GM18517 (cell line): Measurements from ENCODE around the gene S100A10.

Source experiments
- ATAC-seq: cut with Tn5 transposase; IDR thresholded peaks from one replicate; pipeline ENCODE4 v1.9.1; 2021; ENCODE audit warnings: mild to moderate bottlenecking, moderate library complexity; ENCODE audit not compliant: unreplicated experiment

Gene S100A10

DNA sequence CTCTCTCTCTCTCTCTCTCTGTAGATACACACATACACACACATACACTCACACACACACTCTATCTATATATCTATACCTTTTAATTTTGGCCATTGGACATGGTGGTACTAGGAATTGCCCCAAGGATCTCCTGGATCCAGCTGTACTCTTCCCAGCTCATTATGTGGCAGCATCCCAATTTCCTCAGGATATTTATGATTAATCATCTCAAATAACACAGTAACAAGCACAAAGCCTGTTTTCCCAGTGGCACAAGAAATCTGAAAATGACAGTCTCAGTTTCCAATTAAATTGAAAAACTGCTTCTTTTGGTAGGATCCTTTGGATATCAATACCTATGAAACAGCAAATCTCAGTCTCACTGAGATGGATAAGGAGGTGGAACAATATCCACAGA, 27.6 kb downstream of the S100A10 start:
- no peak for ATAC-seq

DNA sequence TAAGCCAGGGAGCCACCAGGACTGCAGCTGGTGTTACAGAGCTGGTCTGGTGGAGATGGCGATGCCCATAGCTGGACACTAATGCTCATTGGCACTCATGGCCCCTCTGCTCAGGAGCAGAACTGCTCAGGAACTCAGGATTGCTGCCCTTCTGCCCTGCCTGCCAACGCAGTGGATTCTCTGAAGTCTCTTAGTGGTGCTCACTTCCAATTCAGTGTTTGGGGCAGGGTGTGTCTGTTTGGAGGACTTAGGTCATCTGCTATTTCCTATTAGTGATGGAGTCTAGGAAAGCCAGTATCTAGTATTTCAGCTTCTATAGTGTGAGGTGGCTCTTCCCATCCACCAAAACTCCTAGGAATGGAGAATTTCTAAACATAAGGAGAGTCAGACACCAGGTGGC, 29.1 kb downstream of the S100A10 start:
- ATAC-seq: no peak

DNA sequence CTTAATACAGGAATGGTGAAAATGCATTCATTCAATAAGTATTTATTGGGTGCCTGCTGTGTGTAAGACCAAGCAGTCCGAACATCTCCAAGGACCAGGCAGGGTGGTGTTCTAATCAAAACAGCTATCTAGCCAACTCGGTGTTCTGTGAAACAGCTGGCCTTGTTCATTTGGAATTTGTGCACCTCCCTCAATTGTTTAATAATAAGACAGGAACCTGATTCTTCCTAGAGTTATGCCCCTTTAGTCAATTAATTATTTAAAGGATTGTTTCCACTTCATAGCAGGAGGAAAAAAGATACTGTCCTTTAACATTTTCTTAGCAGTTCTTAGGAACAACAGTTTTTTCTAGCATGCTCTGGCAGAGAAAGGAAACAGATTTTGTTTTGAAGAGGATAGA, 30.4 kb downstream of the S100A10 start:
- ATAC-seq: no peak

DNA sequence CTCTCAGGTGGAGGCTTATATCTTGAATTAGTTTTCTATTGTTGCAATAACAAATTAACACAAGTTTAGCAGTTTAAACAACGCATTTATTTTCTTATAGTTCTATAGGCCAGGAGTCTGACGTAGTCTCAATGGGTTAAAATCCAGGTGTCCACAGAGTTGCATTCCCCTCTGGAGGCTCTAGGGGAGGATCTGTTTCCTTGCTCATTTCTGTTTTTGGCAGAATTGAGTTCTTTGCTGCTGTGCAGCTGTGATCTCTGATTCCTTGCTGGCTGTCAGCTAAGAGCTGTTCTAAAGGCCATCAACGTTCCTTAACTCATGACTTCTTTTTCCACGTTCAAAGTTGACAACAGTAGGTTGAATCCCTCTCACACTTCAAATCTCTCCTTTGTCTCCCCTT, 31.8 kb downstream of the S100A10 start:
- ATAC-seq: no peak

DNA sequence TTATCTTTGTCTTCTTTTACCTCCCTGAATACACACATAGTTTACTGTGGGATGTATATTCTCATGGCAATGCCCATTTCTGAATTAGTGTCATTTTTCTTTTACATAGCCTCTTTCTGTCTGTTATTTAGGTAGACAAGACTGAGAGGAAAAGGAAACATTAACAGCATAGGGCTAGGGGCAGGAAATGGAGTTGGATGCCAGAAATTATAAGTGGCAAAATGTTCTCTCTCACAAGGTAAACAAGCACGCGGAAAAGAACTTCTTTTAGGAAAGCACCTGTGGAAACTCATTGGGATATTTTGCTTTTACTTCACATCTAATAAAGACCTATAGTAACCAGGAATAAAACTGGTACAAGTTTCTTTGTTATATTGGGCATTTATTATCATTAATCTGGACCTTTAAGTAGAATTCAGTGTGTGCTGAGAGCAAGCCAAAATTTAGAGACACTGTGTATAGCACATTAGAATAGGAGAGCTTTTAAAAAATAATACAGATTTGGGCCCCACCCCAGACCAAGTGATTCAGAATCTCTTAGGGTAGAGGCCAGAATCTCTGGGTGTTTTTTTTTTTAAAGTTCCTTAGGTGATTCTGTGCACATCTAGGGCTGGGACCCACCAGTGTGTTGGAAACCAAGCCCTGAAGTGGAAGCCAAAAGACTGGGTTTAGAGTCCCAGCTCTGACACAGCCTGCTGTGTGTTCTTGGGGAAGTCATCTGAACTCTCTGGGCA, 32.7 kb downstream of the S100A10 start:
- ATAC-seq: no peak

- no peak for ATAC-seq
Observed at GRCh38 chr1:151958959-151959358, 34.7 kb downstream of the S100A10 start.

- ATAC-seq: no peak
Observed at GRCh38 chr1:151956957-151957497, 36.6 kb downstream of the S100A10 start.

GRCh38 chr1:151953409-151954094, 40.1 kb downstream of the S100A10 start:
- no peak for ATAC-seq

GRCh38 chr1:151952811-151953210, 40.8 kb downstream of the S100A10 start:
- ATAC-seq: no peak

GRCh38 chr1:151949371-151950193, 44.1 kb downstream of the S100A10 start:
- ATAC-seq: no peak

GRCh38 chr1:151948506-151948905, 45.2 kb downstream of the S100A10 start:
- no peak for ATAC-seq

DNA sequence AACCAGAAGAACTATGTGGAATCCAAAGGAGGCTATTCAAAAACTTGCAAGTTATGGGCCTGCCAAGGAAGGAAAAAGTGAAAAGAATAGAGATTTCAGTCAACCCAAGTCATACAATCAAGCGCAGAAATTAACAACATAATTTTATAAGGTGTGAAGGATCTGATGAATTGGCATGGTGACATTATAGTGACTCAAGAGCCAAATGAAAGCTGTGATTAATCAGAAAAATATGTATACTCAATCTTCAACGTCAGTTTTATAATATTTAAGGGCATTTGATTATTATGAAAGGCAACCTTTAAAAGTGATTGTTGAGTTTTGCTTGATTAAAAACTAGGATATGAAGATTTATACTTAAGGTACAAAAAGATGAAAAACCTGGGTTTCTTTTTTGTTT, 46.5 kb downstream of the S100A10 start:
- ATAC-seq: no peak

- no peak for ATAC-seq
Observed at GRCh38 chr1:151945725-151946722, 47.6 kb downstream of the S100A10 start.

- no peak for ATAC-seq
Observed at GRCh38 chr1:151944857-151945575, 48.6 kb downstream of the S100A10 start.

DNA sequence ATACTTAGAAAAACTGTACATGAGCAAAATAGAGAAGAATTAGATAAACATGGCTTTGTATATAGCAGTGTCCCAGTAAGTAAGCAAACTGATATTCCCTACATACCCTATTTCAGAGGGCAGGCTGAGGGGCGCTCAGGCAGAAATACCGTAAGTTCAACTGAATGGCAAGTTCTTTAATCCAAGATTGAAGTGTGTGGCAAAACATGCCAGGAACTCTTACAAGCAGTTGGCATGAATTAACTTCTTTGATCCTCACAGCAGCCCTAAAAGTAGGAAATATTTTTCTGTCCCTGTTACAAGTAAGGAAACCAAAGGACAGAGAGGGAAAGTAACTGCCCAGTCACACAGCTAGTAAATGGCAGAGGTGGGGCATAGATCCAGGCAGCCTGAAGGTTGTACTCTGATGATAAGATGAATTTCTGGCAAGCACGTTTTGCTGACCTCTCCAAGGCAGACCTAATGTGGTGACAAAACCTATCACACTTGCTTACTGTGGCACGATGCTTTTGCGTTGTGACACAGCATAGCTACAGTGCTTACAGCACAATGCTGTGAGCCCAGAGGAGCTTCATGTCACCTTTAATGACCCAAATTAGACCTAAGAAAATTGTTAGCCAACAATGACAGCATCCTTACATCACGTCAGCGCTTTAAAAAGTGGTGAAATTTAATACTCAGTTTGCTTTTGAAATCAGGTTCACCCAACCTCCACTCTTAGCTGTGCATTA, 49.4 kb downstream of the S100A10 start:
- ATAC-seq: no peak

DNA sequence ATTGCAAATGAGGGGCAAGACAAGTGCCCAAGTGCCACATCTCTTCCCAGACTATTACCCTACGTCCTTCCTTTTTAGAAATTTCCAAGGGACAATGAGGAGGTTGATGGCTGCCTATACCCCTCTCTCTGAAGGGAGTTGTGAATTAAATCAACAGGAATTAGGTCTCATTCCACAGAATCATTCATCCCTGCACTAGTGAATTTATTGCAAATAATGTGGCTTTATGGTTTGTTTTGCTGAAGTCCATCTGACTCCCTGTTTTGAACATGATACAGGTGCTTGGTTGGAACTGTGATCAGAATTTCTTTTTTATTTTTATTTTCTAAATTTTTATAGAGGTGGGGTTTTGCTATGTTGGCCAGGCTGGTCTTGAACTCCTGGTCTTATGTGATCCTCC, 50.1 kb downstream of the S100A10 start:
- ATAC-seq: no peak

GRCh38 chr1:151942882-151943281, 50.8 kb downstream of the S100A10 start:
- no peak for ATAC-seq

GRCh38 chr1:151940541-151940940, 53.1 kb downstream of the S100A10 start:
- no peak for ATAC-seq

DNA sequence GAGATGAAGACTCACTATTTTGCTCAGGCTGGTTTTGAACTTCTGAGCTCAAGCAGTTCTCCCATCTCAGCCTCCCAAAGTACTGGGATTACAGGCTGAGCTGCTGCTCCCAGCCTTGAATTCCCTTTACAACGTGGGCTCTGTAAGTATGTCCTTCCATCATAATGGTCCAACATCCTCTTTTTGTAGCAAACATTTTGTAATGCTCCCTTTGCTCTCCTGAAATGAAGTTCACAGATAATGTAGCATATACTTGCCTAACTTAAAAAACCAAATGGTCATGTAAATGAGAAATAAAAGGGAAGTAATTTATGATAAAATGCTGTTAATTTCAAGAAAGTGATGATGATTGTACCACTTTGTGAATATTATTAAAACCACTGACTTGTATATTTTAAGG, 53.9 kb downstream of the S100A10 start:
- ATAC-seq: no peak
